ENCODE data around the gene MDM4. TPM values are rescaled to one million over a fixed set of nuclear protein-coding genes. Genes with fewer than 3 reads are reported as not detected.

The MDM4 gene
- total RNA-seq, 3 donors from 2014 or later = 52.9 to 84.2 (median 80.2) TPM

DNA sequence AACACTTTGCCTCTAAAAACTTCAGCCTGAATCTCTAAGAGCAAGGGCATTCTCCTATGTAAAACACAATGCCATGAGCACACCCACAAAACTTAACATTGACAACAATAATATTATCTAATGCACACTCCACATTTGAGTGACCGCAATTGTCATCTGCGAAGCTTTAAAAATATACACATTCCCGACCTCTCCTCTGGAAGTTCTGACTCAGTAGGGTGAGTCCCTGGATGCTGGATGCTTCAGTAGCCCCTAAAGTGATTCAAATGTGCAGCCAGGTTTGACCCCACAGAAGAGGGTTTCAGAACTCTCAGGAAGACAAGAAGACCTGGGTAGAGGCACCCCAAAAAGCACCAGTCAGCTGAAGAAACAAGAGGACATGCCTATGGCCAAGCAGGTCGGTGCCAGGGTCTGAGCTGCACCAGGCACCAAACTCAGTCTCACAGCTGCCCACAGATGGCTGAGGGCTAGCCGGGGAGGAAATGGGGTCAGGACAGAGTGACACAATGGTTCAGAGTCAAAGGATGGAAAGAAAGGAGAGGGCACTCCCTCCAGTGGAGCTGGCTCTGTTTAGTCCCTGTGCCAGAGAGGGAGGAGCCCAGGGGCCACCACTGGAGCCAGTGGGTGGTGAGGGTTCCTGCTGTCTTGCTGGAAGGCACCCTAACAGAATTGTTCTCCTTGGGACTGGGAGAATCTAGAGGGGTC, 39.0 kb upstream of the MDM4 start:
- TF ChIP-seq, protein P1, sequence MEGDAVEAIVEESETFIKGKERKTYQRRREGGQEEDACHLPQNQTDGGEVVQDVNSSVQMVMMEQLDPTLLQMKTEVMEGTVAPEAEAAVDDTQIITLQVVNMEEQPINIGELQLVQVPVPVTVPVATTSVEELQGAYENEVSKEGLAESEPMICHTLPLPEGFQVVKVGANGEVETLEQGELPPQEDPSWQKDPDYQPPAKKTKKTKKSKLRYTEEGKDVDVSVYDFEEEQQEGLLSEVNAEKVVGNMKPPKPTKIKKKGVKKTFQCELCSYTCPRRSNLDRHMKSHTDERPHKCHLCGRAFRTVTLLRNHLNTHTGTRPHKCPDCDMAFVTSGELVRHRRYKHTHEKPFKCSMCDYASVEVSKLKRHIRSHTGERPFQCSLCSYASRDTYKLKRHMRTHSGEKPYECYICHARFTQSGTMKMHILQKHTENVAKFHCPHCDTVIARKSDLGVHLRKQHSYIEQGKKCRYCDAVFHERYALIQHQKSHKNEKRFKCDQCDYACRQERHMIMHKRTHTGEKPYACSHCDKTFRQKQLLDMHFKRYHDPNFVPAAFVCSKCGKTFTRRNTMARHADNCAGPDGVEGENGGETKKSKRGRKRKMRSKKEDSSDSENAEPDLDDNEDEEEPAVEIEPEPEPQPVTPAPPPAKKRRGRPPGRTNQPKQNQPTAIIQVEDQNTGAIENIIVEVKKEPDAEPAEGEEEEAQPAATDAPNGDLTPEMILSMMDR (IDR thresholded peaks at IDR 0.05) = no peak
- no peak overlapping the region for H3K4me3 ChIP-seq
- ATAC-seq (peak; percentile 68), DNase-seq (peak in 1 of 3 donors; percentile 54)
- intact Hi-C loops (cut with DNase I, micrococcal nuclease) = no loop called here
- no peaks in the 10 kb centered on the region for H3K36me3 ChIP-seq (ENCODE audit: low read depth)
- no peaks in the 10 kb centered on the region for H3K9me3 ChIP-seq
- H3K4me1 ChIP-seq (ENCODE audit: low read depth) = peaks cover 44% of the 10 kb centered on the region

DNA sequence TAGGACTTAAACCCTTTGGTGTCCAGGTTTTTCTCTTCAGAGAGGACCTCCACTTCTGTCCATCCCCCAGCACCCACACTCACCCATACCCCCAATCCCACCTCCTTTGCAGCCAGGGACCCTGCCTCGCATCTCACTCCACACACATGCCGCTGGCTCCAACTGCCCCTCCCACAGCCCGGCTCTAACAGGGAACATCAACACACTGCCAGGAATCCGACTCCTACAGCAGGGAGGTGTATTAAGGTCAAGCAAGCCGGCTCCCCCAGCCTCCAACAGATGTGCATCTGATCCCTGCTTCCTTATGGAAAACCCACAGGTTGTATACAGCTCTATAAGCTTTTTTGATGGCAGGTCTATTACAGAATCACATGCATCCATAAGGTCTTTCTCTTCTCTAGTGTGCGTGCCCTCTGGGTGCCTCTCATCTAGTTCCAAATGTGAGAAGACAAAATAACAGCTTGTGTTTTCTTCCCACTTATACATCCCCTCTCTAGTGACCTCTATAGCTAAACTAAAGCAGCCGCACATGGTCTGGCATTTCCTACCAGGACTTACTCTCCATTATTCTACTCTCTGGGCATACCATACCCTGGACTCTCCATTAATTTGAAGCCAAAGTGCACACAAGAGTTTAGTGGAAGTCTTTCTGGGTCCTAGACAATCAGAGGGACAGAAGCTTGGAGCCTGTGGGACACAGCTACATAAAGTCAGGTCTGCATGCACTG, 37.9 kb upstream of the MDM4 start:
- DNase-seq = no peak
- H3K4me3 ChIP-seq = no peak overlapping the region
- H3K36me3 ChIP-seq (ENCODE audit: low read depth) = no peaks in the 10 kb centered on the region
- TF ChIP-seq, protein P1 (IDR thresholded peaks at IDR 0.05) = no peak
- ATAC-seq = no peak
- H3K9me3 ChIP-seq = no peaks in the 10 kb centered on the region
- H3K4me1 ChIP-seq (ENCODE audit: low read depth) = peaks cover 50% of the 10 kb centered on the region
- intact Hi-C loops (cut with DNase I, micrococcal nuclease) = no loop called here

- Histone ChIP-seq H3K4me3 (no peak overlapping the region), H3K4me1 (ENCODE audit: low read depth) (peaks cover 50% of the 10 kb centered on the region), H3K9me3 (no peaks in the 10 kb centered on the region), H3K36me3 (ENCODE audit: low read depth) (no peaks in the 10 kb centered on the region)
- TF ChIP-seq, protein P1 (IDR thresholded peaks at IDR 0.05) = no peak
- intact Hi-C loops (cut with DNase I, micrococcal nuclease) = no loop called here
- peak; percentile 55 for ATAC-seq
- no peak for DNase-seq
Measured at GRCh38 chr1:204478921-204479320, 37.3 kb upstream of the MDM4 start.

DNA sequence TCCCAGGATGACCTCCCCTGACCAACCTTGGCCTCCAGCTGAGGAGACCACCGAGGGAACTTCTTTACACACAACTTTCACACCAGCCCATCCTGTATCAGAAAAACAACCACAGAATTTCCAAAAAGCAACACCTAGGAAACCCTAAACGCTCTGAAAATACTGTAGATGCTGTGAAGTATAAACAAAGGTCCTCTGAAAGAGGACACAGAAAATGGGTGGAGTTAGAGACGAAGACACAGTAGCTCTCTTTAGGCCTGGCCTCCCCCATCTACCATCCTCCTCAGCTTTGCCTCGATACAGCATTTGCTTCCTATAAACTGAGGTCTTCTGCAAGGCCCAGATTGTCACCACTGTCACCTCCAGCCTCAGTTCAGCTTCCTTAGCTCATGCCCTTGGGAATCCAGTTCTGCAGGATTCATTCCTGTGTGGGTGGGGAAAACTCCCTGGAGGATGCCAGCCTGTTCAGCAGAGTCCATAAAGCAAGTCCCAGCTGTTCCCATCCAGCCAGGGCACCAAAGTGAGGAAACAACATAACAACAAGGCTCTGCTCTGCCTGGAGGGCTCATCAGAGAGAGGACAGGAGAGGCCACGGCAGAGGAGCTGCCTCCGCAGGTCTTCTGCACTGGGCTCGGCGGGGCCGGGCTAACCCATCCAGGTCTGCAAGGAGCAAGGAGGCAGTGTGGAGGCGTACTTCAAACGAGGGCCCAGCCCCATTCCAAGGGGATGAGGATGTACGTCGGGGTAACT, 36.6 kb upstream of the MDM4 start:
- DNase-seq (peak; percentile 59 to 80 (median 66)), ATAC-seq (peak; percentile 82)
- Histone ChIP-seq H3K4me1 (ENCODE audit: low read depth) (peaks cover 50% of the 10 kb centered on the region), H3K9me3 (no peaks in the 10 kb centered on the region), H3K36me3 (ENCODE audit: low read depth) (no peaks in the 10 kb centered on the region), H3K4me3 (no peak overlapping the region)
- intact Hi-C loops (cut with DNase I, micrococcal nuclease) = no loop called here
- TF ChIP-seq, protein P1 (IDR thresholded peaks at IDR 0.05) = no peak

DNA sequence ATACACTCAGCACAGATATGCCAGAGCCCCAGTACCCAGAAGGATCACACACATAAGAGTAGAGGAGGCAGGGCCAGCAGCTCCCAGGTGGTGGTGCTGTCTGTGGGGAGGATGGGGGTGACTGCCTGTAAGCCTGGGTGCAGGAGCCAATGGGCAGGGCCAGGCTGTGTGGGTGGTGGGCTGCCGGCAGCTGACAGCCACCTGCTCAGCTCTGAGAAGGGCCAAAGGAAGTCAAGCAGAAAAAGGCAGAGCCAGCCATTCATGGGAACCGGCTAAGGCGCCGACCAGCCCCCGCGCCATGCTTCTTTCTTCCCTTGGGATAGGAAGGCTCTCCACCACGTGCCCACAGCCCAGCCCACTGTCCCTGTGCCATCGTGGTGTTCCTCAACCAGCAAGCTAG, 35.7 kb upstream of the MDM4 start:
- Histone ChIP-seq H3K9me3 (no peaks in the 10 kb centered on the region), H3K36me3 (ENCODE audit: low read depth) (no peaks in the 10 kb centered on the region), H3K4me1 (ENCODE audit: low read depth) (peaks cover 58% of the 10 kb centered on the region), H3K4me3 (no peak overlapping the region)
- intact Hi-C loops (cut with DNase I, micrococcal nuclease) = no loop called here
- TF ChIP-seq, protein P1 (IDR thresholded peaks at IDR 0.05) = no peak
- ATAC-seq (peak; percentile 6), DNase-seq (no peak)
